ENCODE data around the gene NOG. TPM values are rescaled to one million over a fixed set of nuclear protein-coding genes. Genes with fewer than 3 reads are reported as not detected.

The NOG gene
- total and polyA plus RNA-seq, 9 of the 15 experiments (the other 6 are each of a cell fraction or from before 2014, with no cell fraction given) = not detected

DNA sequence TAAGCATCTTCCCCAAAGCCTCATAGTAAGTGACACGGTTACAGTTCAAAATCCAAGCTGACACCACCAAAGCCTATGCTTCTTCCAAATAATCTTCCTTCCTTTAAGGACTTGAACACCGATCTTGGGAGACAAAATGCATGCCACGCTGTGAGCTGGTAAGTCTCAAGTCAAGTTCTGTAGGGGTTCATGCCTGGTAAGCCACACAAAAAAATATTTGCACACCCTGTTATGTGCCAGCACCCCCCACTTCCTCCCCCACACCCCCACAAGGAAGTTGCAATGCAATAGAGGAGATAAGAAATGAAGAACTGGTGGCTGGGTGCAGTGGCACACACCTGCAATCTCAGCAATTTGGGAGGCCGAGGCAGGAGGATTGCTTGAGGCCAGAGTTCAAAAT is 5.6 kb downstream of the NOG start (continued):
- TF ChIP-seq SETDB1 (IDR thresholded peaks at IDR 0.05; ENCODE audit: low read length) = no peak
- TF ChIP-seq, protein P1, sequence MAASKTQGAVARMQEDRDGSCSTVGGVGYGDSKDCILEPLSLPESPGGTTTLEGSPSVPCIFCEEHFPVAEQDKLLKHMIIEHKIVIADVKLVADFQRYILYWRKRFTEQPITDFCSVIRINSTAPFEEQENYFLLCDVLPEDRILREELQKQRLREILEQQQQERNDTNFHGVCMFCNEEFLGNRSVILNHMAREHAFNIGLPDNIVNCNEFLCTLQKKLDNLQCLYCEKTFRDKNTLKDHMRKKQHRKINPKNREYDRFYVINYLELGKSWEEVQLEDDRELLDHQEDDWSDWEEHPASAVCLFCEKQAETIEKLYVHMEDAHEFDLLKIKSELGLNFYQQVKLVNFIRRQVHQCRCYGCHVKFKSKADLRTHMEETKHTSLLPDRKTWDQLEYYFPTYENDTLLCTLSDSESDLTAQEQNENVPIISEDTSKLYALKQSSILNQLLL (CRISPR knock-in tag; IDR thresholded peaks at IDR 0.05; ENCODE audit: borderline replicate concordance) = no peak
- TF ChIP-seq ZNF311 (CRISPR knock-in tag; IDR thresholded peaks at IDR 0.05) = no peak

DNA sequence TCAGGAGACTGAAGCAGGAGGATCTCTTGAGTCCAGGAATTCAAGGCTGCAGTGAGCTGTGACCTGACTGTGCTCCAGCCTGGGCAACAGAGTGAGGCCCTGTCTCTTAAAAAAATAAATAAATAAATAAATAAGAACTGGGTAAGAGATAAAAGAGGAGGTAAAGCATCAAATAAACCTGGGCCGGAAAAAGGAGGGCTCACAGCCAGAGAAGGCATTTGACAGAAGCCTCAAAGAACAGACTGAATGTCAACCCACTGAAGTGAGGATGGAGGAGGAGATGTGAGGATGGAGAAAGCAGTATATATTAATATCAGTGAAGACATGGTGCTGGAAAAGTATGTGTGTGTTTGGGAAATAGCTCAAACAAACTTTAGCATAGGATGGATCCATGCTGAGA is 6.1 kb downstream of the NOG start:
- no peaks in the 10 kb centered on the region for H4K20me1 ChIP-seq (replicated peaks; ENCODE audit: control insufficient read depth, insufficient read depth, low read length)
- intact Hi-C loops (cut with micrococcal nuclease) = loop anchor here (10.0 kb wide), 2 partner anchors 75 to 345 kb away; no protein-coding TSS in a partner anchor
- no peaks in the 10 kb centered on the region for H3K36me3 ChIP-seq (ENCODE audit: control insufficient read depth, insufficient read depth, low read length)
- no peaks in the 10 kb centered on the region for H3K79me2 ChIP-seq (ENCODE audit: control insufficient read depth, insufficient read depth, low read length)
- no peak overlapping the region for H3K9ac ChIP-seq (ENCODE audit: insufficient read depth in 1 of 2, low read depth in 2 of 2, low read length in 2 of 2)
- FAIRE-seq (no peak), DNase-seq (ENCODE audit: extremely low read depth in 1 of 4, low spot score in 3 of 4) (no peak), ATAC-seq (no peak)
- peaks cover 14 to 16% of the 10 kb centered on the region in 2 experiments for H3K27me3 ChIP-seq (ENCODE audit: control insufficient read depth in 2 of 2, insufficient read depth in 2 of 2, low read length in 2 of 2)
- no TSS peak for BruUV-seq (replicated peaks)
- WGBS (ENCODE audit: insufficient coverage, low coverage, missing lambda C conversion rate) = 0% methylated on average over 1 of the region's 1 CpG
- ChIA-PET POLR2A (no interaction called here), CTCF (ENCODE audit: low intra/inter-chr PET ratio) (no interaction called here)
- H3K4me1 ChIP-seq (replicated peaks in 1 of 2; ENCODE audit: control insufficient read depth in 2 of 2, insufficient read depth in 2 of 2, low read length in 2 of 2) = peaks cover 0 to 2% of the 10 kb centered on the region in 2 experiments; a peak in 2 of 5 replicates
- H2AFZ ChIP-seq (ENCODE audit: low read depth, low read length) = no peak overlapping the region
- no peaks in the 10 kb centered on the region for H3K9me1 ChIP-seq (ENCODE audit: control insufficient read depth, insufficient read depth, low read length)
- TF ChIP-seq HCFC1 (IDR thresholded peaks at IDR 0.05; ENCODE audit: low read depth, low read length) (no peak), ZNF780A (CRISPR knock-in tag; IDR thresholded peaks at IDR 0.05) (no peak), HDAC1 (IDR thresholded peaks at IDR 0.05) (no peak), BDP1 (IDR thresholded peaks at IDR 0.05; ENCODE audit: insufficient read depth, insufficient read length) (no peak), DDX20 (tag; IDR thresholded peaks at IDR 0.05; ENCODE audit: low read depth) (no peak), TAF7 (tag; IDR thresholded peaks at IDR 0.05) (no peak), KHSRP (IDR thresholded peaks at IDR 0.05) (no peak), HNRNPUL1 (IDR thresholded peaks at IDR 0.05; ENCODE audit: low read length) (no peak), YY1 (IDR thresholded peaks at IDR 0.05; ENCODE audit: borderline replicate concordance in 1 of 3, control insufficient read depth in 1 of 3, extremely low read depth in 1 of 3, insufficient read depth in 3 of 3, insufficient read length in 1 of 3, insufficient replicate concordance in 2 of 3, low read depth in 1 of 3, low read length in 2 of 3) (no peak), RBM14 (IDR thresholded peaks at IDR 0.05; ENCODE audit: borderline replicate concordance, insufficient read depth, low read depth, low read length) (no peak), ZC3H8 (IDR thresholded peaks at IDR 0.05) (no peak), NCOA6 (IDR thresholded peaks at IDR 0.05) (no peak), LCOR (CRISPR knock-in tag; IDR thresholded peaks at IDR 0.05) (no peak), ZFP1 (CRISPR knock-in tag; IDR thresholded peaks at IDR 0.05) (no peak)
- TF ChIP-seq, protein P2, sequence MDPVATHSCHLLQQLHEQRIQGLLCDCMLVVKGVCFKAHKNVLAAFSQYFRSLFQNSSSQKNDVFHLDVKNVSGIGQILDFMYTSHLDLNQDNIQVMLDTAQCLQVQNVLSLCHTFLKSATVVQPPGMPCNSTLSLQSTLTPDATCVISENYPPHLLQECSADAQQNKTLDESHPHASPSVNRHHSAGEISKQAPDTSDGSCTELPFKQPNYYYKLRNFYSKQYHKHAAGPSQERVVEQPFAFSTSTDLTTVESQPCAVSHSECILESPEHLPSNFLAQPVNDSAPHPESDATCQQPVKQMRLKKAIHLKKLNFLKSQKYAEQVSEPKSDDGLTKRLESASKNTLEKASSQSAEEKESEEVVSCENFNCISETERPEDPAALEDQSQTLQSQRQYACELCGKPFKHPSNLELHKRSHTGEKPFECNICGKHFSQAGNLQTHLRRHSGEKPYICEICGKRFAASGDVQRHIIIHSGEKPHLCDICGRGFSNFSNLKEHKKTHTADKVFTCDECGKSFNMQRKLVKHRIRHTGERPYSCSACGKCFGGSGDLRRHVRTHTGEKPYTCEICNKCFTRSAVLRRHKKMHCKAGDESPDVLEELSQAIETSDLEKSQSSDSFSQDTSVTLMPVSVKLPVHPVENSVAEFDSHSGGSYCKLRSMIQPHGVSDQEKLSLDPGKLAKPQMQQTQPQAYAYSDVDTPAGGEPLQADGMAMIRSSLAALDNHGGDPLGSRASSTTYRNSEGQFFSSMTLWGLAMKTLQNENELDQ (CRISPR knock-in tag; IDR thresholded peaks at IDR 0.05; ENCODE audit: borderline replicate concordance) = no peak
- no peak overlapping the region for H3K4me2 ChIP-seq (ENCODE audit: insufficient read depth, low read length)
- no peaks in the 10 kb centered on the region for H3K9me3 ChIP-seq (replicated peaks; ENCODE audit: control insufficient read depth, insufficient read depth, low read depth, low read length)
- in situ Hi-C loops (cut with MboI) = no loop called here
- no peak overlapping the region for H3K4me3 ChIP-seq
- H3K27ac ChIP-seq (ENCODE audit: extremely low read depth, low read depth, low read length) = no peak overlapping the region

Data from K562 (cell line).